Measurements from ENCODE around the gene AGMAT.

Gene AGMAT

GRCh38 chr1:15557594-15557993 lies 27.3 kb downstream of the AGMAT start:
- no peak for FAIRE-seq

GRCh38 chr1:15557008-15557407 lies 27.8 kb downstream of the AGMAT start:
- FAIRE-seq = no peak

DNA sequence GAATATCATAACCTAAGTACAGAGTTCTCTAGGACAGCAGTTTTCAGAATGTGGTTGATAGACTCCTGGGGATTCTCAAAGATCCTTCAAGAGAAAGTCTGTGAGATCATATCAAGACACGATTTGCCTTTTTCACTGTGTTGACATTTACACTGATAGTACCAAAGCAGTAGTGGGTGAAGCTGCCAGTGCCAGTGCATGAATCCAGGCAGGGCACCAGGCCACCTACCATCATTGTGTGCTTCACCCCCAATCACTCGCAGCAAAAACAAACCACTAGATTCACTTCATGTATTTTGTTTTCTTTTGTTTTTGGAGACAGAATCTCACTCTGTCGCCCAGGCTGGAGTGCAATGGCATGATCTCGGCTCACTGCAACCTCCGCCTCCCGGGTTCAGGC lies 34.3 kb downstream of the AGMAT start:
- FAIRE-seq = no peak

GRCh38 chr1:15546641-15547040 lies 38.2 kb downstream of the AGMAT start:
- FAIRE-seq = no peak

DNA sequence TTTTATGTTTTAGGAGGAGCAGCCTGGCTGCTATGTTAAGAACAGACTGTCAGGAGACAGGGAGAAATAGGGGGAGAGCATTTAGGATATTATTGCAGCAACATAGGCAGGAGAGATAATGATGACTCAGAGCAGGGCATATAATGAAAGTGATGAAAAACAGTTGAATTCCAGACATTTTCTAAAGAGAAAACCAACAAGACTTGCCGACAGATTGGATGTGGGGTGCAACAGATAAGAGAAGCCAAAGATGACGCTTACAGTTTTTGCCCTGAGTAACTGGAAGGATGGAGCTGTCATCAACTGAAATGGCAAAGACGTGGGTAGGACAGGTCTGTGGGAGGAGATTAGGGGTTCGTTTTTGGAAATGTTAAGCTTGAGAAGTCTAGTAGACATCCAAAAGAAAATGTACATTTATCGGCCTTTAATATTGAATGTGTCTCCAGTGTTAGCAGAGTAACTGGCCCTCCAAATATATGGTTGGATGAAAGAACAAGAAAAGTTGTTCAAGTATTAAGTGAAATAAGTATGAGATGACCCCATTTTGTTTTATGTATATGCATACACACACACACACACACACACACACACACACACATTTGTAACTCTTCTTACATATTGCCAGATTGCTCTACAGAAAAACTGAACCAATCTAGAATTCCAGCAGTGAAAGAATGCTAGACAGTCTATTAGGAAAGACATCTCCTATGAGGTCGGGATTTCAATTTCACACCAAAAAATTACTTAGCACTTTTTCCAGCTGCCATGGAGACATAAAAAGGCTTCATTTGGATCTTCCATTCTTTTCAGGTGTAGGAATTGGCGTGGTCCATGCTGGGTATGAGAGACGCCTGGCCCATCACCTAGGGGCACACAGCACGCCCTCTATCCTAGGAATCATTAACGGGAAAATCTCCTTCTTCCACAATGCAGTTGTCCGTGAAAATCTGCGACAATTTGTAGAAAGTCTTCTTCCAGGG lies 41.0 kb downstream of the AGMAT start:
- no peak for FAIRE-seq

DNA sequence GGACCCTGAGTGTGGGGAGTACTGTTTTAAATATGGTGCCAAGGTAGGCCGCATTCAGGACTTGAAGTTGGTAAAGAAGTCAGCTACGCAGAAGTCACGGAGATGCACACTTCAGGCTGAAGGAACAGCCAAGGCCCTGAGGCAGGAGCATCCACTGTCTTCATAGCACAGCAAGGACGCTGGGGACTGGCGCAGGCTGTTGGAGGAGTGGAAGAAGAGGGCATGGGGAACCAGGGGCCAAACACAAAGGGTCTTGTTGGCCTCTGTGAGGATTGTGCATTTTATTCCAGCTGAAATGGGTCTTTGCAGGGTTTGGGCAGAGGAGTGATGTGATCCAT lies 41.6 kb downstream of the AGMAT start:
- FAIRE-seq = no peak

- FAIRE-seq = no peak
Observed at GRCh38 chr1:15542388-15543250, 42.2 kb downstream of the AGMAT start.

DNA sequence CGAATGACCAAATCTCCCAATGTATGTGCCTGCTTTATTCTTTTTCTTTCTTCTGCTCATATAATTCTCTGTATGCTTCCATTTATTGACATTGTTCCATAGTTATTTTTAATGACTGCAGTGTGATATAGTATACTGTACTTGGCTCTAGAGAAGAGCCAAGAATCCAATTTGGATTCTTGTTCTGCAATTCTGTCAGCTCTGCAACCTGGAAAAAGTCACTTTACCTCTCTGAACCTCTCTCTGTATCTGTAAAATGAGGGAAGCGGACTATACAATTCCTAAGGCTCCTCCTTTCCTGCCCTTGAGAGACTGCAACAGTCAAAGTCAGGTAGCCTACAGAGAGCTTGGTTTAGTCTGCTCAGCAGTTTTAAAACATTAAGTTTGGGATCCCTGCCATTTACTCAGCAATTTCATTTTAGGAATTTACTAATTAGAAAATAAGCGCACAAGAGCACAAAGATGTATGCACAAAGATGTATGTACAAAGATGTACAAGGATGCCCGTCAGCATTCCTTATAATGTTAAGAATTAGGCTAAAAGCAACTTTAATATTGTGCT lies 43.5 kb downstream of the AGMAT start:
- FAIRE-seq = no peak

DNA sequence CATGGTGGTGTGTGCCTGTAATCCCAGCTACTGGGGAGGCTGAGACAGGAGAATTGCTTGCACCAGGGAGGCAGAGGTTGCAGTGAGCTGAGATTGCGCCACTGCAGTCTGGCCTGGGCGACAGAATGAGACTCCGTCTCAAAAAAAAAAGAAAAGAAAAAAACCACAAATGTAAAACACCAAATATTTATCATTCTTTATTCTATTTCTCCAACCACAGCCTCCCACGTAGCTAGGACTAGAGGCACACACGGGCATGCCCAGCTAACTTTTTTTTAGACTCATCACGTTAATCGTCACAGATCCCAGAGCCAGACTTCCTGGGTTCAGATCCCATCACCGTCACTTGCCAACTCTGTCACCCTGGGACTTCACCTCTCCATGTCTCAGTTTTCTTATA lies 44.7 kb downstream of the AGMAT start:
- FAIRE-seq = no peak

- no peak for FAIRE-seq
Observed at GRCh38 chr1:15538771-15539170, 46.1 kb downstream of the AGMAT start.

- no peak for FAIRE-seq
Observed at GRCh38 chr1:15531682-15532081, 53.2 kb downstream of the AGMAT start.

GRCh38 chr1:15531003-15531402 lies 53.8 kb downstream of the AGMAT start:
- no peak for FAIRE-seq

DNA sequence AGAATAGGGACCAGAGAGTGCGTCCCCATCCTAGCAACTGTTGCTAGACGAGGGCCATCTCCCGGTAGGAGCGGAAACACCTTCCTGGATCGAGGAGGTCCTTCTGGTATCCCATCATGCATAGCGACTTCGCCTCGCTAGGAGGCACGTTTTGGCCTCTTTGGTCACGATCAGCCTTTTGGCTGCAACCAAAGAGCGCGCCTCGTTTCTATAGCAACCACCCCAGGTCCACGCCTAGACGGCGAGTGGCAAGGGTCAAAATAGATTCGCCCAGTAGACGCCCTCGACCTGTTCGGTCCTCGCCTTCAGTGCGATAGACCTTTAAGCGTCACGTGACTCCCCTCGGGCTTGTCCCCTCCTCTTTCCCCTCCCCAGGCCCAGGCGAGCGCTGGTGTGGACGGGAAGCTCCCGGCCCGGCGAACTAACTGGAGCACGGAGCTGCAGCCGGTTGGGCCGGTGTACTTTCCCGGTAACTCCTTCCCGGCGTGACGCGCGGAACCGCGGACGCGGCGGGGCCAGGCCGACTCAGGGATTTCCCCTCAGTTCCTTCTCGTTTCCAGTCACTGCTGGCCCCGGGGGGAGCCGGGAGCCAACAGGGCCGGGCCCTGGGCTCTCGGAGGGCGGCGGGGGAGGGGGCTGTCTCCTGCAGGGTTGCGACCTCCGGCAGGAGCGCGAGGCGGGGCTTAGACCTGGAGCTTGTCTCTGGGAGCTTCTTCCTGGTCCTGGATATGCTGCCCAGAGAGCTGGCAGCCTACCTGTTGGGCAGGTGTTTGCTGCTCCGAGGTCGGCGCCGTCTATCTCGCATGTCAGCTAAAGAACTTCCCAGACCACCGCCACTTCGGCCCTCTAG lies 58.1 kb downstream of the AGMAT start, which contains the start of gene DNAJC16:
DNAJC16 (plus strand) TSS at position 359 of the 850 bp plus-strand sequence. CDS start 2,258 bp downstream, outside the sequence.
- peak; percentile 97 for FAIRE-seq

GRCh38 chr1:15526021-15526489 lies 58.8 kb downstream of the AGMAT start:
- FAIRE-seq = no peak

DNA sequence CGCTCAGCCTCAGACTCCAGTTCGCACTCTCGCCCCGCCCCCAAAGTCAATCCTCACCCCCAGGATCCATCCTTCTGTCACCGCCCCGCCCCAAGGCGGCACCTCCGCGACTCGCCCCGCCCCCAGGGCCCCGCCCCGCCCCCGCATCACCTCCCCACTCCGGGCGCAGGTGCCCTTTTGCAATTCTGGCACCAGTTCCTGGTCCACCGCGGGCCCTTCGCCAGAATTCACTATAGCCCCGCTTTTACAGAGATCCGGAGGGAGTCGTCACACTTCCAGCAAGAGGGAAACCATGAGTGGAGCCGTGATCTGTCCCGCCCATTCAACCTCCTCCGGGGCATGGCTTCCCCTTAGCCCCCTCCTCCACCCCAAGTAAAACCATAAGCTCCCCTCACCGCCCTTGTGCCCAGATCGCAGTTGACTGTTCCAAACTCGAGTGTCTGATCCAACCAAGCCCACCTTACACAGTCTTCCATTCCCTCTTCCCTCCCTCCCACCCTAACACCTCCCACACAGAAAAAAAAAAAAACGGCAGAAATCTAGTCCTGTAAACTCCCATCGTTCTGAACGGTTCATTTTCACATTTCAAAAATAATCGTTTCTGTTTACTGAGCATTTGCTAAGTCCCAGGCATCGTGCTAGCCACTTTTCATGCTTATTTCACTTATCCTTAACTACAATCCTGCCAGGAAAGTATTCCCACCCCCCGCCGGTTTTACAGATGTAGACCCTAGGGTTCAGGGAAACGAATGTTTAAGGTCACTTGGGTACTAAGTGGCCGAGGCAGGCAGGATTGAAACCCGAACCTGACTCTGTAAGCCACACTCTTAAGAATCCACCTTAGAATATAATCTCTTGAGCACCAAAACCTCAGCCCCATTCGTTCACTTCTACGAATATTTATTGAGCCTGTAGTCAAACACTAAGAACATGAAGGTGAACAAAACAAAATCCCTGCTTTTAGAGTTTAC lies 59.5 kb downstream of the AGMAT start:
- FAIRE-seq = no peak

DNA sequence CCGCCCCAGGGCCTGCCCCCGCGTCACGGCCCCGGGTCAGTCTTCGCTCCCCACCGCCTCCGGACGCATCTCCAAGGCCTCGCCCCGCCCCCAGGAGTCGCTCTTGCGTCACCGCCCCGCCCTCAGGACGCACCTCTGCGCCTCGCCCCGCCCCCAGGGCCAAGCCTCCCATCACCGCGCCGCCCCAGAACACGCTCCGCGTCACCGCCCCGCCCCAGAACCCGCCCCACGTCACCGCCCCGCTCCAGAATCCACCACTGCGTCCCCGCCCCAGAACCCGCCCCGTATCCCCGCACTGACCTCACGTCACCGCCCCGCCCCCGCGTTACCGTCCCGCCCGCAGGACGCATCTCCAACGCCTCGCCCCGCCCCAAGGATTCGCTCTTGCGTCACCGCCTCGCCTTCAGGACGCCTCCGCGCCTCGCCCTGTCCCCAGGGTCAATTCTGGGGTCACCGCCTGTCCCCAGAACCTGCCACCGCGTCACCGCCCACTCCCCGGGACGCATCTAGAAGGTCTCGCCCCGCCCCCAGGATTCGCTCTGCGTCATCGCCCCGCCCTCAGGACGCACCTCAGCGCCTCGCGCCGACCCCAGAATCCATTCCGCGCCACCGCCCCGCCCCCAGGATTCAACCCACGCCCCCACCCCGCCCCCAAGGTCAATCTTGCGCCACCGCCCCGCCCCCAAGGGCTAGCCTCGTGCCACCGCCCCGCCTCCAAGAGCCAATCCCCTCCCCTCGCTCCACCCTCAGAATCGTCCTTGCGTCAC lies 60.4 kb downstream of the AGMAT start:
- no peak for FAIRE-seq

- no peak for FAIRE-seq
Observed at GRCh38 chr1:15524021-15524282, 60.9 kb downstream of the AGMAT start, which contains the start of gene CASP9. Gene CASP9, minus strand, starts transcription at chr1:15524215. Its CDS starts 15 bp downstream, at chr1:15524200.

DNA sequence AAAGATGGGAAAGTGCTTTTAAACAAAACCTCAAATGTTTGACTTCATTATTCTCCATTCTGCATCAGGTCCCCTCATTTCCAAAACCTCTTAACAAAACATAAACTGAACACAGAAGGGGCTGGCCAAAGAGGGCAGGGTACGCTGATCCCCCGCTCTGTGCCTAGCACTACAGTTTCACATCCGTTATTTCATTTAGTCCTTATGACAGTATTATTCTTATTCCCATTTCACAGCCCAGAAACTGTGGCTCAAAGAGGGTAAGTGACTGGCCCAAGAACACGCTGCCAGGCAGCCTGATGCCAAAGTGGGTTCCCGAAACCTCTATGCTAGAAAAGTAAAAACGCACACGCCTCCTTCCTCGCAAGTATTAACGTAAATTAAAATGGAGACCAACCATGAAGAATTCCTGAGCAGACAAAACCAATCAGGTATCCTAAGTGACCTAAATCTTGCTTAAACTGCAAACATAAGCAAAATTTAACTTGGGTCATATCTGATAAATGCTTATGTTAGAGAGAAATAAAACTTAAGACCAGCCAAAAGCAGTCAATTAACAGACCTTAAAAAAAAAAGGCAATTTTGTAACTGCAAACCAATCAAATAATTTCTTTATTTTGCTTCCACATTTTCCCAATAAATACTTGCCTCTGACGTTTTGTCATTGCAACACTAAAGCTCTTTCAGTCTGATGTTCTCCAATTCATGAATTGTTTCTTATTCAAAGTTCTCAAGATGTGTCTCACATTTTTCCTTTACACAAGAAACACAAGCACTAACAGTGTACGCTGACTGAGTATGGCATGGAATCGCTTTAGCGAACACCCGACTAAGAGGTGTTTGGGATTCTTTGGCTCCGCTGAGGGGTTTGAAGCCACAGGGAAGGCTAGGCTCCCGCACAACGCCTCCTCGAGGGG lies 61.5 kb downstream of the AGMAT start:
- FAIRE-seq = no peak

DNA sequence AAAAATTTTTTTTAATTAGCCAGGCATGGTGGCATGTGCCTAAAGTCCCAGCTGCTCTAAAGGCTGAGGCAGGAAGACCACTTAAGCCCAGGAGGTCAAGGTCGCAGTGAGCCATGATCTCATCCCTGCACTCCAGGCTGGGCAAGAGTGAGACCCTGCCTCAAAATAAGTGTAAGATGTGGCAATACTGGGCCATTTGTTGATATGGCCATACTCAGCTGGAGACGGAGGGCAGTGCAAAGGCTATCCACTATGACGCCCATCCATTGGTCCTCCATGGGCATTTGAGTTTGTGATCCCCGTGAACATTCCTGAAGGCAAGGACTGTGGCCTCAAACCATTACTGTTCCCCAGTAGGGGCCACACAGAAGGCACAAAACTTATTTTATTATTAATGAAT lies 62.3 kb downstream of the AGMAT start:
- no peak for FAIRE-seq
